AG09319 (cell line): Measurements from ENCODE around the gene ACE.

Source experiments
- DNase-seq: peaks from one replicate; pipeline ENCODE4 v3.0.0-alpha.2; 2010; ENCODE audit warnings: low read depth; ENCODE audit errors: extremely low read depth
- TF ChIP-seq, protein P1 (sequence below): IDR thresholded peaks from 2 replicates; pipeline ENCODE4 v1.5.1; 2011; ENCODE audit warnings: low read depth, mild to moderate bottlenecking, inconsistent platforms, low read length, moderate library complexity

The ACE gene

DNA sequence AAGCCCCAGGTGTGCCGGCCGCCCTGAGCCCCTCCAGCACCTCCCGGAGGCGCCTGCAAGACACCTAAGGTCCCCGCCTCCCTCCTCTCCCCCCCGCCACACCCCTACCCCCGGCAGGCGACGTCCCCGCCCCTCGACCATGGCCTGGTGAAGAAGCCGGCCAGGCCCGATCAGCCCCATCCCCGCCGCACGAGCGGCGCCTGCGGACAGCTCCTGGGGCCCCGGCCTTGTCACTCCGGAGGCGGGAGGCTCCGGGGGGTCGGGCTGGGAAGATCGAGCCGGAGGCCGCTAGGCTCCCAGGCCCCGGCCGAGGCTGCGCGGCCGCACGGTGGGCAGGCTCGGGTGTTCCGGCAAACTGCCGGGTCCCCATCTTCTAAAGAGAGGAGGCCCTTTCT lies 405 bp upstream of the ACE start:
- DNase-seq, result no peak

DNA sequence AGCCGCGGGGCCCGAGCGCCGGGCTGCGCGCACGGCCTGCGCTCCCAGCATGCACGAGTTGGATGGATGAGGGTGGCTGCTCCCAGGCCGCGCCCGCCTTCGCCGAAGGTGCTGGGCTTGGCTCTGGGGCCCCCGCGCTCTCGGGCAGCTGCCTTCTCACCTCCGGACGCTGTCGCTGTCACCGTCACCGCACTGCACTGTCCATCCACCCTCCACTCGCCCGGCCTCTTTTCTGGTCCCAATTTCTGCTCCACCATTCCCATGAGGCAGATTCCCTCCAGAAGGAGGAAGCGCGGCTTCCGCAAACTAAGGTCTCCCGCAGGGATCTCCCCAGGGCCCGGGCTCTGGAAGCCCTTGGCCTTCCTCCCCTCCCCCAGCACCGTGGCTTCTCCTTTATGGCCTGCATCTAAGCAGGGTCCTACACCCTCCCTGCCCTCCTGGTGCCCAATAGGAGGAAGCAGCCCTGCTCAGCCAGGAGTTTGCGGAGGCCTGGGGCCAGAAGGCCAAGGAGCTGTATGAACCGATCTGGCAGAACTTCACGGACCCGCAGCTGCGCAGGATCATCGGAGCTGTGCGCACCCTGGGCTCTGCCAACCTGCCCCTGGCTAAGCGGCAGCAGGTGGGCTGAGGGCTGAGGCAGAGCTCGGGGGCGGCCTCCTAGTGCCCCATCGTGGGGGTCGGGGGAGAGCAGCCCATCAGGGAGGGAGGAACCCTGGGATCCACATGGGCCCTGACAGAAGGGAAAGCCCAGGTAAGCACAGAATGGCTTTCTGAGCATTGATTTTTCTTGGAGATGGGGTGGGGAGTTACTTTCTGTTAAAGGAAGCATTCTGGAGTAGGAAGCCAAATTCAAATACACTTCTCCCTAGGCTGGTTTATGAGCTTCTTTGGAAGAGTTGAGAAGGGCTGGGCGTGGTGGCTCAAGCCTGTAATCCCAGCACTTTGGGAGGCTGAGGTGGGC lies 899 bp downstream of the ACE start:
- no peak for DNase-seq
- TF ChIP-seq, protein P1, sequence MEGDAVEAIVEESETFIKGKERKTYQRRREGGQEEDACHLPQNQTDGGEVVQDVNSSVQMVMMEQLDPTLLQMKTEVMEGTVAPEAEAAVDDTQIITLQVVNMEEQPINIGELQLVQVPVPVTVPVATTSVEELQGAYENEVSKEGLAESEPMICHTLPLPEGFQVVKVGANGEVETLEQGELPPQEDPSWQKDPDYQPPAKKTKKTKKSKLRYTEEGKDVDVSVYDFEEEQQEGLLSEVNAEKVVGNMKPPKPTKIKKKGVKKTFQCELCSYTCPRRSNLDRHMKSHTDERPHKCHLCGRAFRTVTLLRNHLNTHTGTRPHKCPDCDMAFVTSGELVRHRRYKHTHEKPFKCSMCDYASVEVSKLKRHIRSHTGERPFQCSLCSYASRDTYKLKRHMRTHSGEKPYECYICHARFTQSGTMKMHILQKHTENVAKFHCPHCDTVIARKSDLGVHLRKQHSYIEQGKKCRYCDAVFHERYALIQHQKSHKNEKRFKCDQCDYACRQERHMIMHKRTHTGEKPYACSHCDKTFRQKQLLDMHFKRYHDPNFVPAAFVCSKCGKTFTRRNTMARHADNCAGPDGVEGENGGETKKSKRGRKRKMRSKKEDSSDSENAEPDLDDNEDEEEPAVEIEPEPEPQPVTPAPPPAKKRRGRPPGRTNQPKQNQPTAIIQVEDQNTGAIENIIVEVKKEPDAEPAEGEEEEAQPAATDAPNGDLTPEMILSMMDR, result no peak

More for the DNA sequence above, 405 bp upstream of the ACE start:
- TF ChIP-seq, protein P1, result no peak

DNA sequence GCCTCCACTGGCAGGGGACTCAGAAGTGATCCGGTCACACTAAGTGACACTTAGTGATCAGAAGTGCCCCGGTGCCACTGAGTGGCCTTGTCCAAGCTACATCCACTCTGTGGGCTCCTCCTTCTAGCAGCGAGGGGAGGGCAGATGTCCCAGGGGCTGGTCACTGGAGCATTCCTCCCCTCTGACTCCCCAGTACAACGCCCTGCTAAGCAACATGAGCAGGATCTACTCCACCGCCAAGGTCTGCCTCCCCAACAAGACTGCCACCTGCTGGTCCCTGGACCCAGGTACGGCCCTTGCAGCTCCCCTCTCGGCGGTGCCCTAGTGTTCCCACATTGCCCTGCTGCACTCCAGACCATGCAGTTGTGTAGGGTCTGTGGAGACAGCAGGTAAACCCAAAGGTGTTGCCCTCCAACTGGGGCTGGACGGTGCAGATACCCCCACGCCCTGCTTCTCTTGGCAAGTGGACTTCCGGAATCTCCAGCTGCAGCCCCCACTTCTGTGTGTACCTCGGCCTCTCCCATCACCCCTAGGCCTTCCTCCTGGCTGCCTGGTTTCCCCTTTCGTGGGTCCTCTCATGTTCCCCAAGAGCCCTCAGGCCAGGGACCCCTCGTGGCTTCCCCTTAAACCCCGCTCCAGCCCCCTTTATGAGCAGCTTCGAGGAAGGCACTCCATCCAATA lies 2.1 kb downstream of the ACE start:
- peak; percentile 88 for DNase-seq
- TF ChIP-seq, protein P1, result peak; percentile 93

DNA sequence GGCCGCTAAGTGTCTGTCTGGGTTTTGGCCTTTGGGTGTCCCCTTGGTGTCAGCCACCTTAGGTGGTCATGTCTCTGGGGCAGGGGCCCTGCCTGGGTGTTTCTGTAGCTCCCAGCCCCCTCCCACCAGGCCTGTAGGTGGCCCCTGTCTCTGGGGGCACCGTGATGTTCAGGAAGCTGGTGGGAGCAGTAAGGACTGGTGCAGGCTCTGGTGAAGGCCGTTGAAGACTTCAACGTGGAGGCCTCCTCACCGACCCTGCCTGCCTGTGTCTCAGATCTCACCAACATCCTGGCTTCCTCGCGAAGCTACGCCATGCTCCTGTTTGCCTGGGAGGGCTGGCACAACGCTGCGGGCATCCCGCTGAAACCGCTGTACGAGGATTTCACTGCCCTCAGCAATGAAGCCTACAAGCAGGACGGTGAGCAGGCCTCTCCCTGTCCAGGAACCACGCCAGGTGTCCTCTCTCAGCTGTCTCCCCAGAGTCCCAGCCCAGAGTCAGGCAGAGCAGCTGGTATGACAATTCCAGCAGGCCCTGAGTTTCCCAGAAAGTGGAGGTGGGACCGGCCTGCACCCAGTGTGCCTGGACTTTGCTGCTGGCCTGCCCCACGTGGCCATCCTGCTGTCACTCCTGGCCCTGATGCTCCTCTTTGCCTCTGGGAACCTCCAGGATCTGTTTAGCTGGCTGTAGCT lies 2.8 kb downstream of the ACE start:
- DNase-seq, result no peak

DNA sequence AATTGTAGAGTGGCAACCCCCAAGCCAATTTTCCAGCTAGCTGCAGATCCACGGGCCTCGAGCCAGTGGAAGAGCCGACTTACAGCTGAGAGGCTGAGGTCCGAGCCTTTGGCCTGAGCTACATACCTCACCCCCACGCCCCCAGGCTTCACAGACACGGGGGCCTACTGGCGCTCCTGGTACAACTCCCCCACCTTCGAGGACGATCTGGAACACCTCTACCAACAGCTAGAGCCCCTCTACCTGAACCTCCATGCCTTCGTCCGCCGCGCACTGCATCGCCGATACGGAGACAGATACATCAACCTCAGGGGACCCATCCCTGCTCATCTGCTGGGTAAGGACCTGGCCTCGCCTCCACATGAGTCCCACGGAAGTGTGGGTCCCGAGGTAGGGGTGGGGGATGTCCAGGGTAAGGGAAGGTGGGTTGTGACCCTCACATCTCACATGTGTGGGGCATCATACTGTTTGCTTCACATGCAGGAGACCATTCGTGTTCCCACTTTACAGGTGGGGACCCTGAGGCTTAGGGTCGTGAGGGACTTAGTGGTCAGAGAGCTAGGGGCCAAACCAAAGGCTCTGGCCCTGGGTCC lies 3.4 kb downstream of the ACE start:
- no peak for DNase-seq
- TF ChIP-seq, protein P1, result no peak

More for the DNA sequence above, 2.8 kb downstream of the ACE start:
- TF ChIP-seq, protein P1, result no peak

DNA sequence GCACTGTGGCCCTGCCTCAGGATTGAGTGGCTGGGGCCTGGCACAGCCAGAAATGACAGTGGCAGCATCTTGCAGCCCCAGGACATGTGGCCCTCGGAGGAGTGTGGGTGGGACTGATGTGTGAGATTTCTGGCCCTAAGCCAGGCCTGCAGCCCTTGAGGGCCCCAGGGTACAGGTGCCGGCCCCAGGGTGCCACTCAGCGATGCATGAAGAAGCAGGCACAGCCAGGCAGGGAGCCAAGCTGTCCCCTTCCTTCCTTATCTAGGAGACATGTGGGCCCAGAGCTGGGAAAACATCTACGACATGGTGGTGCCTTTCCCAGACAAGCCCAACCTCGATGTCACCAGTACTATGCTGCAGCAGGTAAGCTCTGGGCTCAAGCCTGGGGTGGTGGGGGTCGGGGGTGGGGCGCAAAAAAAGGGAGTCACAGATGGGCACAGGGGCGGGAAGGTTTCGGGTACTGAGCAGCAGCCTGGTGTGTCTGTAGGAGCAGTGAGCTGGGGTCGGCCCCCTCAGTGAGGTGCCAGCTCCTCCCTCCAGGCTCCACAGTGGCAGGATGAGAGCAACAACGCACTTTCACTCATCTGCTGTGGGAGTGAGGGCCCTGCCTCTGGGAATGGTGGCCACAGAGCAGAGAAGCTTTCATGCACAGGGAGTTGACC lies 4.1 kb downstream of the ACE start:
- no peak for DNase-seq
- TF ChIP-seq, protein P1, result no peak
